ENCODE data around the gene IKZF2.

DNA sequence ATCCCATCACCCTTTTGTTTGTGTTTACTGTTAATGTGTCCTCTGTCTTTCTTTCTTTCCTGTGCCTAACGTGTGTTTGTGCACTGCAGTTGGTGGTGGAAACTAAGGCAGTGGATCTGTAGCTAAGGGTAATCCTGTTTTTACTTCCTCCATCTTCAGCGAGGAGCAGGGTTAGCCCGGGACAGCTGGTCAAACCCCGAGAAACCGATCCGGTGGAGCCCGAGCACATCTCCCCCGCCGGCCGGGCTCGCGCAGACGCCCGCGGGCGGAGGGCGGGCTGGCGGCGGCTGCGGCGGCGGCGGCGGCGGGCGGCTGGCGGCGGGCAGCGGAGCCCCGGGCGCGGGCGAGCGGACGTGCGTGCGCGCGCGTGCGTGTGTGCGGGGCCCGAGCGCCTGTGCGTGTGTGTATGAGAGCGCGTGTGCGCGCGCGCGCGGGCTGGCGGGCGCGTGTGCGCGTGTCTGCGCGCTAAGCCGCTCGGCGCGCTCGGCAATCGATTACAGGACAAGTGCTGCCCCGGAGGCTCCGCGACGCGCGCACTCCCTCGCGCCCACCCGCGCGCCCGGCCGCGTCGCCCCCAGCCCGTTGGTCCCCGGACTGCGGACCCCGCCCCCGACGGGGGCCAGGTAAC lies at the start of gene IKZF2:
- TF ChIP-seq, protein P1, sequence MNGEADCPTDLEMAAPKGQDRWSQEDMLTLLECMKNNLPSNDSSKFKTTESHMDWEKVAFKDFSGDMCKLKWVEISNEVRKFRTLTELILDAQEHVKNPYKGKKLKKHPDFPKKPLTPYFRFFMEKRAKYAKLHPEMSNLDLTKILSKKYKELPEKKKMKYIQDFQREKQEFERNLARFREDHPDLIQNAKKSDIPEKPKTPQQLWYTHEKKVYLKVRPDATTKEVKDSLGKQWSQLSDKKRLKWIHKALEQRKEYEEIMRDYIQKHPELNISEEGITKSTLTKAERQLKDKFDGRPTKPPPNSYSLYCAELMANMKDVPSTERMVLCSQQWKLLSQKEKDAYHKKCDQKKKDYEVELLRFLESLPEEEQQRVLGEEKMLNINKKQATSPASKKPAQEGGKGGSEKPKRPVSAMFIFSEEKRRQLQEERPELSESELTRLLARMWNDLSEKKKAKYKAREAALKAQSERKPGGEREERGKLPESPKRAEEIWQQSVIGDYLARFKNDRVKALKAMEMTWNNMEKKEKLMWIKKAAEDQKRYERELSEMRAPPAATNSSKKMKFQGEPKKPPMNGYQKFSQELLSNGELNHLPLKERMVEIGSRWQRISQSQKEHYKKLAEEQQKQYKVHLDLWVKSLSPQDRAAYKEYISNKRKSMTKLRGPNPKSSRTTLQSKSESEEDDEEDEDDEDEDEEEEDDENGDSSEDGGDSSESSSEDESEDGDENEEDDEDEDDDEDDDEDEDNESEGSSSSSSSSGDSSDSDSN (IDR thresholded peaks at IDR 0.05; ENCODE audit: borderline replicate concordance in 1 of 2, low read depth in 2 of 2, low read length in 2 of 2), result no peak
- TF ChIP-seq, protein P2, sequence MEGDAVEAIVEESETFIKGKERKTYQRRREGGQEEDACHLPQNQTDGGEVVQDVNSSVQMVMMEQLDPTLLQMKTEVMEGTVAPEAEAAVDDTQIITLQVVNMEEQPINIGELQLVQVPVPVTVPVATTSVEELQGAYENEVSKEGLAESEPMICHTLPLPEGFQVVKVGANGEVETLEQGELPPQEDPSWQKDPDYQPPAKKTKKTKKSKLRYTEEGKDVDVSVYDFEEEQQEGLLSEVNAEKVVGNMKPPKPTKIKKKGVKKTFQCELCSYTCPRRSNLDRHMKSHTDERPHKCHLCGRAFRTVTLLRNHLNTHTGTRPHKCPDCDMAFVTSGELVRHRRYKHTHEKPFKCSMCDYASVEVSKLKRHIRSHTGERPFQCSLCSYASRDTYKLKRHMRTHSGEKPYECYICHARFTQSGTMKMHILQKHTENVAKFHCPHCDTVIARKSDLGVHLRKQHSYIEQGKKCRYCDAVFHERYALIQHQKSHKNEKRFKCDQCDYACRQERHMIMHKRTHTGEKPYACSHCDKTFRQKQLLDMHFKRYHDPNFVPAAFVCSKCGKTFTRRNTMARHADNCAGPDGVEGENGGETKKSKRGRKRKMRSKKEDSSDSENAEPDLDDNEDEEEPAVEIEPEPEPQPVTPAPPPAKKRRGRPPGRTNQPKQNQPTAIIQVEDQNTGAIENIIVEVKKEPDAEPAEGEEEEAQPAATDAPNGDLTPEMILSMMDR (IDR thresholded peaks at IDR 0.05 in 2 of 3, conservative IDR thresholded peaks at IDR 0.05 in 1 of 3; ENCODE audit: insufficient read depth in 2 of 3, low read depth in 1 of 3, low read length in 3 of 3), result no peak
- no peak for TF ChIP-seq BRF1 (IDR thresholded peaks at IDR 0.05; ENCODE audit: borderline replicate concordance, extremely low read depth, insufficient read length)
- no peak for TF ChIP-seq ZKSCAN8 (CRISPR knock-in tag; IDR thresholded peaks at IDR 0.05)
- no peak for TF ChIP-seq NR2F6 (CRISPR knock-in tag; IDR thresholded peaks at IDR 0.05)
- TF ChIP-seq POLR2A (conservative IDR thresholded peaks at IDR 0.05), result no peak
